ENCODE data around the gene HAUS8.
"Not testable (repeated sequence)": the region's sequence is repeated elsewhere in the genome, so short reads cannot be mapped to it uniquely, and the experiment has no call there.

HAUS8 gene

GRCh38 chr19:17098326-17098725 lies 23.1 kb upstream of the HAUS8 start:
- no peak overlapping the region for H3K4me3 ChIP-seq (ENCODE audit: low read length)
- H3K79me2 ChIP-seq (ENCODE audit: low read length), result peaks cover 96% of the 10 kb centered on the region
- H3K27ac ChIP-seq (ENCODE audit: low read length), result no peak overlapping the region
- H3K36me3 ChIP-seq (replicated peaks; ENCODE audit: low read depth, low read length), result peaks cover 37% of the 10 kb centered on the region
- peaks cover 46% of the 10 kb centered on the region for H4K20me1 ChIP-seq (ENCODE audit: insufficient read depth, low read length)
- H3K4me1 ChIP-seq (ENCODE audit: low read length), result peaks cover 5% of the 10 kb centered on the region
- H3K9ac ChIP-seq (ENCODE audit: low read length), result no peak overlapping the region
- TF ChIP-seq CTCF (IDR thresholded peaks at IDR 0.05; ENCODE audit: low read depth, low read length) (no peak), EZH2phosphoT487 (IDR thresholded peaks at IDR 0.05; ENCODE audit: low read depth) (no peak)
- H3K9me3 ChIP-seq (ENCODE audit: insufficient read depth, low read length), result peaks cover 5% of the 10 kb centered on the region; the same call in 1 of the 2 replicates
- H3K4me2 ChIP-seq (ENCODE audit: low read length), result no peak overlapping the region
- H2AFZ ChIP-seq (ENCODE audit: low read depth, low read length), result no peak overlapping the region
- no peaks in the 10 kb centered on the region for H3K27me3 ChIP-seq (ENCODE audit: low read depth, low read length)

DNA sequence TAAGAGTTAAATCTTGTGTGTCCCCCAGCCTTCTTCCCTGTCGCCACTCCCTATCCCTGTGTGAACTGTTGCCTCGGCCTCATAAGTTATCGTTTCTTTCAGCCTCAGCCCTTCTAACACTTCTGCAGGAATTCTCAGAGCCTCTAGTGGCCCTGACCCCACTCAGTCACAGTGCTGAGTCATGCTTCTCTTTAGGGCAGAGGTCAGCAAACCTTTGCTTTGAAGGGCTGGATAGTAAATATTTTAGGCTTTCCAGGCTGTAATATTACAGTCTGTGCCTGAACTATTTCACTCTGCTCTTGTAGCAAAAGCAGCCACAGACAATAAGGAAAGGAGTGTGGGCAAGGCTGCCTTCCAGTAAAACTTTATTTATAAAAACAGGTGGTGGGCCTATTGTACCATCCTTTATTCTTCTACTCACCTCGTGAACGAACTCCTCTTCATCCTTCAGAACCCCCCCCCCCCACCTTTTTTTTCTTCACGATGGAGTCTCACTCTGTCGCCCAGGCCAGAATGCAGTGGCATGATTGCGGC lies 22.4 kb upstream of the HAUS8 start:
- Histone ChIP-seq H3K4me1 (ENCODE audit: low read length) (peaks cover 2% of the 10 kb centered on the region), H3K27me3 (ENCODE audit: low read depth, low read length) (no peaks in the 10 kb centered on the region), H4K20me1 (ENCODE audit: insufficient read depth, low read length) (peaks cover 43% of the 10 kb centered on the region), H3K4me2 (ENCODE audit: low read length) (no peak overlapping the region), H2AFZ (ENCODE audit: low read depth, low read length) (no peak overlapping the region), H3K9me3 (ENCODE audit: insufficient read depth, low read length) (no peaks in the 10 kb centered on the region), H3K4me3 (ENCODE audit: low read length) (no peak overlapping the region), H3K79me2 (ENCODE audit: low read length) (peaks cover 96% of the 10 kb centered on the region), H3K36me3 (replicated peaks; ENCODE audit: low read depth, low read length) (peaks cover 35% of the 10 kb centered on the region), H3K27ac (ENCODE audit: low read length) (no peak overlapping the region), H3K9ac (ENCODE audit: low read length) (no peak overlapping the region)
- TF ChIP-seq CTCF (IDR thresholded peaks at IDR 0.05; ENCODE audit: low read depth, low read length) (no peak), EZH2phosphoT487 (IDR thresholded peaks at IDR 0.05; ENCODE audit: low read depth) (no peak)

- Histone ChIP-seq H3K27me3 (ENCODE audit: low read depth, low read length) (no peaks in the 10 kb centered on the region), H3K4me3 (ENCODE audit: low read length) (no peak overlapping the region), H3K36me3 (replicated peaks; ENCODE audit: low read depth, low read length) (peaks cover 30% of the 10 kb centered on the region), H3K9ac (ENCODE audit: low read length) (no peak overlapping the region), H3K27ac (ENCODE audit: low read length) (no peak overlapping the region), H4K20me1 (ENCODE audit: insufficient read depth, low read length) (peaks cover 43% of the 10 kb centered on the region), H3K79me2 (ENCODE audit: low read length) (peaks cover 97% of the 10 kb centered on the region), H3K9me3 (ENCODE audit: insufficient read depth, low read length) (0 out of 2 replicates have a peak, but pooled peaks cover 2% of the 10 kb centered on the region), H3K4me1 (ENCODE audit: low read length) (peaks cover 25% of the 10 kb centered on the region), H2AFZ (ENCODE audit: low read depth, low read length) (no peak overlapping the region), H3K4me2 (ENCODE audit: low read length) (no peak overlapping the region)
- TF ChIP-seq EZH2phosphoT487 (IDR thresholded peaks at IDR 0.05; ENCODE audit: low read depth), result no peak
- no peak for TF ChIP-seq CTCF (IDR thresholded peaks at IDR 0.05; ENCODE audit: low read depth, low read length)
Observed at GRCh38 chr19:17095141-17095919, 20.1 kb upstream of the HAUS8 start.

GRCh38 chr19:17094694-17095093 lies 19.4 kb upstream of the HAUS8 start:
- not testable (repeated sequence) for H3K4me2 ChIP-seq (ENCODE audit: low read length); H3K27ac ChIP-seq (ENCODE audit: low read length); H3K9ac ChIP-seq (ENCODE audit: low read length); H2AFZ ChIP-seq (ENCODE audit: low read depth, low read length); H3K9me3 ChIP-seq (ENCODE audit: insufficient read depth, low read length); H3K27me3 ChIP-seq (ENCODE audit: low read depth, low read length); H3K4me3 ChIP-seq (ENCODE audit: low read length)
- Histone ChIP-seq H4K20me1 (ENCODE audit: insufficient read depth, low read length) (peaks cover 44% of the 10 kb centered on the region), H3K79me2 (ENCODE audit: low read length) (peaks cover 97% of the 10 kb centered on the region), H3K36me3 (replicated peaks; ENCODE audit: low read depth, low read length) (peaks cover 34% of the 10 kb centered on the region), H3K4me1 (ENCODE audit: low read length) (peaks cover 32% of the 10 kb centered on the region)

All from OCI-LY3 (cell line).